Stimulated activated CD4-positive, alpha-beta T cell treated with anti-CD3 and anti-CD28 coated beads, Interleukin-1b, Interleukin-23, amount 100 ng/mL, for 48 hours (primary cell): Measurements from ENCODE around the gene PLEKHN1.

Experiments
- DNase-seq: peaks from one replicate; pipeline ENCODE4 v3.0.0-alpha.2; 2020

The PLEKHN1 gene

GRCh38 chr1:929712-930632 lies 36.3 kb upstream of the PLEKHN1 start:
- no peak for DNase-seq

- no peak for DNase-seq
These were observed 35.6 kb upstream of the PLEKHN1 start for GRCh38 chr1:930633-931138.

- DNase-seq = no peak
These were observed 34.7 kb upstream of the PLEKHN1 start for GRCh38 chr1:931380-932172.

GRCh38 chr1:932173-932510 lies 34.1 kb upstream of the PLEKHN1 start:
- DNase-seq = no peak

- DNase-seq = no peak
These were observed 33.3 kb upstream of the PLEKHN1 start for GRCh38 chr1:932776-933602.

GRCh38 chr1:933603-933940 lies 32.7 kb upstream of the PLEKHN1 start:
- no peak for DNase-seq

- no peak for DNase-seq
These were observed 31.1 kb upstream of the PLEKHN1 start for GRCh38 chr1:934991-935750.

GRCh38 chr1:935751-936231 lies 30.5 kb upstream of the PLEKHN1 start:
- DNase-seq = no peak

- no peak for DNase-seq
These were observed 29.7 kb upstream of the PLEKHN1 start for GRCh38 chr1:936348-937264.

GRCh38 chr1:937521-937920 lies 28.8 kb upstream of the PLEKHN1 start:
- DNase-seq = no peak

- no peak for DNase-seq
These were observed 28.1 kb upstream of the PLEKHN1 start for GRCh38 chr1:938088-938683.

GRCh38 chr1:938711-939489 lies 27.4 kb upstream of the PLEKHN1 start:
- no peak for DNase-seq

- no peak for DNase-seq
These were observed 26.7 kb upstream of the PLEKHN1 start for GRCh38 chr1:939511-940106.

- no peak for DNase-seq
These were observed 25.9 kb upstream of the PLEKHN1 start for GRCh38 chr1:940107-941014.

- DNase-seq = no peak
These were observed 25.2 kb upstream of the PLEKHN1 start for GRCh38 chr1:941015-941587.

GRCh38 chr1:941588-942383 lies 24.5 kb upstream of the PLEKHN1 start:
- no peak for DNase-seq

GRCh38 chr1:942411-942821 lies 23.9 kb upstream of the PLEKHN1 start:
- DNase-seq = no peak
